H9 (cell line): ENCODE measurements around the gene DNAJC5. TPM values are rescaled to one million over a fixed set of nuclear protein-coding genes. Genes with fewer than 3 reads are reported as not detected.

Source experiments
- DNase-seq: peaks from one replicate; pipeline ENCODE4 v3.0.0-alpha.2; 2017
- H2AFZ ChIP-seq: one replicate; pipeline ENCODE4 v1.6.1; 2013; ENCODE audit warnings: mild to moderate bottlenecking, low read length, control low read depth, moderate library complexity
- H2AK5ac ChIP-seq: 2 replicates; pipeline ENCODE4 v1.6.1; 2013; ENCODE audit warnings: low read length, control low read depth, mixed read lengths; ENCODE audit not compliant: insufficient read length
- H2BK120ac ChIP-seq: one replicate; pipeline ENCODE4 v1.6.1; 2013; ENCODE audit warnings: low read depth, mild to moderate bottlenecking, low read length, control low read depth, inconsistent platforms; ENCODE audit not compliant: poor library complexity, severe bottlenecking
- H2BK12ac ChIP-seq: 2 replicates; pipeline ENCODE4 v1.6.1; 2013; ENCODE audit warnings: low read length, control low read depth, mixed read lengths, low read depth; ENCODE audit not compliant: insufficient read length
- H2BK15ac ChIP-seq: 2 replicates; pipeline ENCODE4 v1.6.1; 2013; ENCODE audit warnings: low read depth, low read length, control low read depth
- H2BK20ac ChIP-seq: one replicate; pipeline ENCODE4 v1.6.1; 2013; ENCODE audit warnings: low read depth, mild to moderate bottlenecking, low read length, control low read depth, inconsistent platforms; ENCODE audit not compliant: poor library complexity, severe bottlenecking
- H2BK5ac ChIP-seq: 2 replicates; pipeline ENCODE4 v1.6.1; 2013; ENCODE audit warnings: low read length, control low read depth, mixed read lengths; ENCODE audit not compliant: insufficient read length
- H3K14ac ChIP-seq: 2 replicates; pipeline ENCODE4 v1.6.1; 2013; ENCODE audit warnings: low read length, control low read depth; ENCODE audit not compliant: insufficient read depth
- H3K18ac ChIP-seq: 2 replicates; pipeline ENCODE4 v1.6.1; 2013; ENCODE audit warnings: low read depth, mild to moderate bottlenecking, mixed read lengths, low read length, control low read depth; ENCODE audit not compliant: insufficient read length
- H3K23ac ChIP-seq: 2 replicates; pipeline ENCODE4 v1.6.1; 2013; ENCODE audit warnings: low read length, control low read depth, mixed read lengths, low read depth; ENCODE audit not compliant: insufficient read length
- H3K23me2 ChIP-seq: 2 replicates; pipeline ENCODE4 v1.6.1; 2013; ENCODE audit warnings: low read depth, mild to moderate bottlenecking, mixed read lengths, low read length, control low read depth; ENCODE audit not compliant: insufficient read length, poor library complexity, severe bottlenecking
- H3K27ac ChIP-seq: 2 replicates; pipeline ENCODE4 v1.5.1; 2013; ENCODE audit warnings: low read length, control low read depth, mixed read lengths, low read depth; ENCODE audit not compliant: insufficient read length
- H3K27me3 ChIP-seq: 2 replicates; pipeline ENCODE4 v1.6.1; 2013; ENCODE audit warnings: low read length, control low read depth, inconsistent platforms; ENCODE audit not compliant: insufficient read depth
- H3K4ac ChIP-seq: 2 replicates; pipeline ENCODE4 v1.6.1; 2013; ENCODE audit warnings: low read depth, mild to moderate bottlenecking, control low read depth, inconsistent platforms, low read length, moderate library complexity
- H3K4me1 ChIP-seq: 2 replicates; pipeline ENCODE4 v1.6.1; 2013; ENCODE audit warnings: low read length, control low read depth, inconsistent platforms; ENCODE audit not compliant: insufficient read depth
- H3K4me2 ChIP-seq: 2 replicates; pipeline ENCODE4 v1.6.1; 2013; ENCODE audit warnings: low read length, control low read depth, mixed read lengths; ENCODE audit not compliant: insufficient read length, insufficient read depth
- H3K56ac ChIP-seq: 2 replicates; pipeline ENCODE4 v1.6.1; 2013; ENCODE audit warnings: low read depth, mild to moderate bottlenecking, mixed read lengths, low read length, control low read depth; ENCODE audit not compliant: insufficient read length
- H3K79me1 ChIP-seq: 2 replicates; pipeline ENCODE4 v1.6.1; 2013; ENCODE audit warnings: low read depth, mild to moderate bottlenecking, moderate library complexity, low read length, control low read depth, inconsistent platforms; ENCODE audit not compliant: insufficient read depth, poor library complexity, severe bottlenecking
- H3K79me2 ChIP-seq: 2 replicates; pipeline ENCODE4 v1.6.1; 2013; ENCODE audit warnings: low read length, control low read depth, inconsistent platforms; ENCODE audit not compliant: insufficient read depth
- H3K9ac ChIP-seq: 2 replicates; pipeline ENCODE4 v1.6.1; 2013; ENCODE audit warnings: low read length, control low read depth, mixed read lengths; ENCODE audit not compliant: insufficient read length; ENCODE audit errors: extremely low read depth
- H3K9me3 ChIP-seq: one replicate; pipeline ENCODE4 v1.6.1; 2013; ENCODE audit warnings: low read depth, low read length, inconsistent platforms; ENCODE audit not compliant: control insufficient read depth
- H3T11ph ChIP-seq: one replicate; pipeline ENCODE4 v1.6.1; 2013; ENCODE audit warnings: mild to moderate bottlenecking, low read length, control low read depth, inconsistent platforms
- H4K20me1 ChIP-seq: one replicate; pipeline ENCODE4 v1.6.1; 2013; ENCODE audit not compliant: control insufficient read depth, insufficient read length, insufficient read depth
- H4K5ac ChIP-seq: 2 replicates; pipeline ENCODE4 v1.6.1; 2013; ENCODE audit warnings: low read depth, mild to moderate bottlenecking, mixed read lengths, low read length, control low read depth; ENCODE audit not compliant: insufficient read length
- H4K8ac ChIP-seq: replicated peaks from 2 replicates; pipeline ENCODE4 v1.6.1; 2013; ENCODE audit warnings: low read length, control low read depth, mixed read lengths, low read depth; ENCODE audit not compliant: insufficient read length
- H4K91ac ChIP-seq: 2 replicates; pipeline ENCODE4 v1.6.1; 2013; ENCODE audit warnings: low read depth, mild to moderate bottlenecking, moderate library complexity, mixed read lengths, low read length, control low read depth; ENCODE audit not compliant: insufficient read length
- H3K27ac Mint-ChIP-seq, 3 experiments: 2 replicates in 2 of 3; 3 replicates in 1 of 3; pipeline ENCODE4 v1.8.0; 2020 to 2021; ENCODE audit warnings: mixed read lengths in 3 of 3, mild to moderate bottlenecking in 1 of 3, moderate library complexity in 1 of 3
- H3K27me3 Mint-ChIP-seq: 2 replicates; pipeline ENCODE4 v1.8.0; 2021; ENCODE audit warnings: low read depth, mild to moderate bottlenecking, moderate library complexity, mixed read lengths
- H3K36me3 Mint-ChIP-seq, 3 experiments: 2 replicates in 2 of 3; 3 replicates in 1 of 3; pipeline ENCODE4 v1.8.0; 2020 to 2021; ENCODE audit warnings: low read depth in 3 of 3, mixed read lengths in 3 of 3; ENCODE audit not compliant: insufficient read depth in 1 of 3
- H3K4me1 Mint-ChIP-seq, 2 experiments: 2 replicates each; pipeline ENCODE4 v1.8.0; 2020; ENCODE audit warnings: mixed read lengths in 2 of 2
- H3K4me3 Mint-ChIP-seq, 2 experiments: 2 replicates in 1 of 2; 3 replicates in 1 of 2; pipeline ENCODE4 v1.8.0; 2020 to 2021; ENCODE audit warnings: mild to moderate bottlenecking in 2 of 2, mixed read lengths in 2 of 2, moderate library complexity in 1 of 2
- H3K9me3 Mint-ChIP-seq, 2 experiments: 2 replicates in 1 of 2; 3 replicates in 1 of 2; pipeline ENCODE4 v1.8.0; 2020; ENCODE audit warnings: mild to moderate bottlenecking in 2 of 2, mixed read lengths in 2 of 2, moderate library complexity in 1 of 2
- CTCF ChIP-seq: fragments of 200-600 bp; sonication (generic); conservative IDR thresholded peaks from 3 replicates; pipeline ENCODE4 v1.8.0; 2021; ENCODE audit warnings: antibody characterized with exemption, mild to moderate bottlenecking
- WGBS: extraction: QIAGEN DNeasy Blood & Tissue Kit; methylation state at CpG from one replicate; pipeline ENCODE4 v1.1.7; 2013; ENCODE audit warnings: missing lambda C conversion rate, low lambda C conversion rate, mixed read lengths; ENCODE audit not compliant: insufficient read length; ENCODE audit errors: extremely low coverage; 5-methylcytosine and 5-hydroxymethylcytosine counted together
- total RNA-seq: library from RNA; stranded (reverse); gene quantifications from 2 replicates; pipeline ENCODE4 v1.2.1, GENCODE V29; 2021

Gene DNAJC5
- total RNA-seq, 1 experiment from 2014 or later, result 43.0 TPM

GRCh38 chr20:63968136-63968927 is 73.4 kb downstream of the DNAJC5 start:
- Histone ChIP-seq H3K56ac (no peak overlapping the region), H3K9ac (no peak overlapping the region), H4K5ac (no peak overlapping the region), H2BK12ac (no peak overlapping the region), H3T11ph (no peak overlapping the region), H3K23me2 (peaks cover 11% of the 10 kb centered on the region), H3K4ac (no peak overlapping the region), H2BK20ac (no peak overlapping the region), H2BK15ac (no peak overlapping the region), H2BK120ac (no peak overlapping the region), H3K18ac (no peak overlapping the region), H3K79me1 (no peaks in the 10 kb centered on the region), H3K23ac (no peak overlapping the region), H3K27ac (no peak overlapping the region), H2AK5ac (no peak overlapping the region), H4K20me1 (no peaks in the 10 kb centered on the region), H3K4me1 (no peaks in the 10 kb centered on the region; the same call in 1 of the 2 replicates), H4K91ac (no peak overlapping the region), H3K14ac (no peak overlapping the region; the same call in 1 of the 2 replicates), H2BK5ac (no peak overlapping the region), H2AFZ (no peak overlapping the region), H3K4me2 (peak overlapping the region; percentile 49), H3K9me3 (peaks cover 40% of the 10 kb centered on the region), H3K79me2 (no peaks in the 10 kb centered on the region), H4K8ac (no peak overlapping the region), H3K27me3 (no peaks in the 10 kb centered on the region; the same call in 1 of the 2 replicates)
- no peak overlapping the region; a peak in 1 of 7 replicates for H3K27ac Mint-ChIP-seq
- no peak for TF ChIP-seq CTCF
- DNase-seq, result peak; percentile 23
- H3K27me3 Mint-ChIP-seq, result peaks cover 14% of the 10 kb centered on the region
- H3K9me3 Mint-ChIP-seq, result peaks cover 2 to 10% of the 10 kb centered on the region in 2 experiments; a peak in 3 of 5 replicates
- no CpG with 5 or more reads among the region's 14 CpGs for WGBS
- peaks cover 9 to 41% (median 32%) of the 10 kb centered on the region in 3 experiments for H3K36me3 Mint-ChIP-seq
- H3K4me1 Mint-ChIP-seq, result peaks cover 14 to 17% of the 10 kb centered on the region in 2 experiments
- H3K4me3 Mint-ChIP-seq, result peak overlapping the region; percentile 82 to 85
